Measurements from ENCODE around the gene SMIM5.

GRCh38 chr17:75649687-75650086 is 16.5 kb downstream of the SMIM5 start:
- TF ChIP-seq POLR2A (IDR thresholded peaks at IDR 0.05) (no peak), CTCF (IDR thresholded peaks at IDR 0.05) (no peak)
